Sigmoid colon (tissue), 7 donors: ENCODE measurements around the gene CECR2. TPM values are rescaled to one million over a fixed set of nuclear protein-coding genes. Genes with fewer than 3 reads are reported as not detected.

Experiments used
- DNase-seq: peaks from one replicate; pipeline ENCODE4 v3.0.0-alpha.2; 2019
- H3K27ac ChIP-seq, 4 donors: fragments of 200-600 bp; sonication (generic); one replicate each; pipeline ENCODE4 v1.5.1; 2016 to 2019; ENCODE audit warnings: mild to moderate bottlenecking in 1 of 4
- H3K27me3 ChIP-seq, 3 donors: fragments of 200-600 bp; sonication (generic); one replicate each; pipeline ENCODE4 v1.5.1; 2019; ENCODE audit warnings: mild to moderate bottlenecking in 1 of 3
- H3K36me3 ChIP-seq, 4 donors: fragments of 200-600 bp; sonication (generic); one replicate each; pipeline ENCODE4 v1.5.1; 2016 to 2019
- H3K4me1 ChIP-seq, 4 donors: fragments of 200-600 bp; sonication (generic); one replicate each; pipeline ENCODE4 v1.5.1; 2017 to 2019
- H3K4me3 ChIP-seq, 4 donors: fragments of 200-600 bp; sonication (generic); one replicate each; pipeline ENCODE4 v1.5.1; 2017 to 2019; ENCODE audit warnings: mild to moderate bottlenecking in 2 of 4, moderate library complexity in 1 of 4
- H3K9me3 ChIP-seq, 4 donors: fragments of 200-600 bp in 3 of 4; sonication (generic) in 3 of 4; one replicate each; pipeline versions ENCODE4 v1.5.1 to v1.6.1; 2013 to 2019
- CTCF ChIP-seq, 4 experiments: fragments of 450-650 bp in 3 of 4; fragments of 200-600 bp in 1 of 4; IDR thresholded peaks; one replicate each; pipeline ENCODE4 v1.5.1; 2016 to 2019; ENCODE audit warnings: antibody characterized with exemption in 4 of 4, mild to moderate bottlenecking in 3 of 4, moderate library complexity in 2 of 4
- EP300 ChIP-seq, 4 donors: sonication (generic); formaldehyde crosslinking; IDR thresholded peaks; one replicate each; pipeline ENCODE4 v1.6.1; 2017; ENCODE audit warnings: antibody characterized with exemption in 4 of 4
- POLR2A ChIP-seq, 2 donors: fragments of 450-650 bp; IDR thresholded peaks; one replicate each; pipeline ENCODE4 v1.6.1; 2016; ENCODE audit warnings: antibody characterized with exemption in 2 of 2, mild to moderate bottlenecking in 2 of 2, moderate library complexity in 2 of 2
- POLR2AphosphoS5 ChIP-seq, 4 donors: sonication (generic); formaldehyde crosslinking; IDR thresholded peaks; one replicate each; pipeline ENCODE4 v1.6.1; 2017; ENCODE audit warnings: antibody characterized with exemption in 4 of 4
- WGBS, 2 donors: extraction: QIAGEN DNeasy Blood & Tissue Kit; methylation state at CpG; one replicate each; pipeline ENCODE4 v1.1.7; 2013; 5-methylcytosine and 5-hydroxymethylcytosine counted together
- intact Hi-C: fragments of 100-400 bp; cut with DNase I; formaldehyde crosslinking; loops from one replicate; pipeline ENCODE4 v1.15.1; 2023
- polyA plus RNA-seq, 3 donors: library from polyadenylated mRNA; stranded (reverse); fragments of 200-250 nt; gene quantifications; one replicate each; pipeline ENCODE4 v1.2.3, GENCODE V29; 2013
- small RNA-seq, 3 donors: library from RNA; depleted of rRNA; stranded (forward); fragments of <200 nt; gene quantifications; one replicate each; pipeline ENCODE3, GENCODE V24; 2016
- total RNA-seq, 4 donors: library from RNA; depleted of rRNA; stranded (reverse); fragments of >200 nt; gene quantifications; one replicate each; pipeline ENCODE4 v1.1.0, GENCODE V29; 2016
- donor health status: healthy with polysubstance abuse.
- donor health status: Bipolar disorder and iron deficiency.
- donor health status: healthy.

Gene CECR2
- total and polyA plus RNA-seq, 7 donors = 0.39 to 2.8 (median 1.3) TPM; not detected in 1

DNA sequence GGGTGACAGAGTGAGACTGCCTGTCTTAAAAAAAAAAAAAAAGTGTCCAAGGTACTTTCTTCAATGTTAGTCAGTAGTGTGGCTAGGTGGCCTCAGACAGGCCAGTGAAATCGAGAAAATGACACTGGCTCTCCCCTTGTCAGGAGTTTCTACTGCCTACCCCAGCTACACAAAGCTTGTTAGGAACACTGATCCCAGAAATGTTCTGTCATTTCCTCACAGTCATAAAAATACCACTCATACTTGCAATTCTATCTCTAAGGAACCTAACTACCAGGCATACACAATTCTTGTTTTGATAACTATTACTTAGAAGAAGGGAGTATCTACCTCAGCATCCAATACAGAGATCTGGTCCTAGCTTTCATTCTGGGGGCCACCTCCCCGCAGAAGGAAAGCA is 228.0 kb downstream of the CECR2 start:
- no peak for DNase-seq
- no peaks in the 10 kb centered on the region for H3K9me3 ChIP-seq
- H3K27ac ChIP-seq = peak overlapping the region; percentile 31 to 70 (median 64)
- peaks cover 33 to 90% (median 56%) of the 10 kb centered on the region in 4 donors for H3K36me3 ChIP-seq
- intact Hi-C loops = no loop called here
- H3K4me3 ChIP-seq = no peak overlapping the region
- 91 to 96% methylated on average over 2 of the region's 2 CpGs for WGBS, 2 donors
- H3K4me1 ChIP-seq = peaks cover 0 to 59% (median 38%) of the 10 kb centered on the region in 4 donors
- TF ChIP-seq POLR2AphosphoS5 (IDR thresholded peaks at IDR 0.05) (no peak), EP300 (IDR thresholded peaks at IDR 0.05) (no peak), POLR2A (IDR thresholded peaks at IDR 0.05) (no peak)
- no peaks in the 10 kb centered on the region for H3K27me3 ChIP-seq

DNA sequence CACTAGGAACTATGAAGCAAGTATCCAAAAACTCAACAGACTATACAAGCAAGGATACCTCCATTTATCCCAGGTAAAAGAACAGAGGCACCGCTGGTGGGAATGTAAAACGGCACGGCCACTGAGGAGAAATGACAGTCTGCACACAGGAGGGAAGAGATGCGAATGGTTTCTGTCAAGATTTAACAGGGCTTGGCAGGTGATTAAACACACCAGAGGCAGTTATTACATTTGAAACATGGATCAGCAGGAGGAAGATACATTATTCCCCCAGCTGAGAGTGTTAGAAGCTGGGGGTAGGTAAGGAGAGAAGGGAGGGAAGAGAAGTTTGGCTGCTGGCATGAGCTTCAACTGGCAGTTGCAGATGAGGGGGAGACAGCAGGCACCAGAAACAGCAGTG is 229.1 kb downstream of the CECR2 start:
- TF ChIP-seq CTCF (IDR thresholded peaks at IDR 0.05) (no peak), POLR2AphosphoS5 (IDR thresholded peaks at IDR 0.05) (peak in 2 of 4 donors; percentile 34 to 52), POLR2A (IDR thresholded peaks at IDR 0.05) (no peak), EP300 (IDR thresholded peaks at IDR 0.05) (peak in 1 of 4 donors; percentile 20)
- no peak for DNase-seq
- no peaks in the 10 kb centered on the region for H3K27me3 ChIP-seq
- peaks cover 28 to 79% (median 47%) of the 10 kb centered on the region in 4 donors for H3K36me3 ChIP-seq
- no peak overlapping the region for H3K4me3 ChIP-seq
- intact Hi-C loops = no loop called here
- H3K9me3 ChIP-seq = no peaks in the 10 kb centered on the region
- peak overlapping the region in 3 of 4 donors; percentile 64 to 70 (median 65) for H3K27ac ChIP-seq
- peaks cover 0 to 55% (median 36%) of the 10 kb centered on the region in 4 donors for H3K4me1 ChIP-seq
- 97 to 98% methylated on average over 4 of the region's 4 CpGs for WGBS, 2 donors

DNA sequence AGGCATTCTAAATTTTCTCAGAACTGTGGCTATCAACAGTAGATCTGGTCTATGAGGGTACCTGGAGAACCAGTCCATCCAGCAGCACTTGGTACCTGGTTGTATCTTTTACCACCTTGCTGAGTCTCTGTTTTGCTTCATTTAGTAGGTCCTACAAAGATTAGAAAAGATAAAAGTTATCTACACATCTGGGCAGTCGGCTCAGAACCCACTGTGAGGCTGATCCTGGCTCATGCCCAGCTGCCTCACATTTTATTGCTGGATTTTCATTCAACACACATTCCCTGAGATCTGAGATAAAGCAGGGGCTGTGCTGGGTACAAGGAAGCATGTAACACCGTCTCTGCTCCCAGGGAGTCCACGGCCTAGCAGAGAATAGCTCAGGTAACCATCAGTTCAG is 231.8 kb downstream of the CECR2 start:
- no peak overlapping the region for H3K4me3 ChIP-seq
- peaks cover 11 to 52% (median 28%) of the 10 kb centered on the region in 4 donors for H3K36me3 ChIP-seq
- 49 to 65% methylated on average over 3 of the region's 3 CpGs for WGBS, 2 donors
- H3K27ac ChIP-seq = peak overlapping the region in 3 of 4 donors; percentile 2 to 70 (median 64)
- TF ChIP-seq CTCF (IDR thresholded peaks at IDR 0.05) (no peak), POLR2AphosphoS5 (IDR thresholded peaks at IDR 0.05) (peak in 2 of 4 donors; percentile 22 to 35)
- intact Hi-C loops = no loop called here
- peaks cover 0 to 47% (median 35%) of the 10 kb centered on the region in 4 donors for H3K4me1 ChIP-seq
- no peaks in the 10 kb centered on the region for H3K27me3 ChIP-seq
- no peak for DNase-seq
- no peaks in the 10 kb centered on the region for H3K9me3 ChIP-seq

- H3K4me3 ChIP-seq = no peak overlapping the region
- no peak for DNase-seq
- H3K36me3 ChIP-seq = peaks cover under 1 to 38% (median 7%) of the 10 kb centered on the region in 4 donors
- no peaks in the 10 kb centered on the region for H3K9me3 ChIP-seq
- H3K27me3 ChIP-seq = no peaks in the 10 kb centered on the region
- WGBS, 2 donors = 87% methylated on average over 4 of the region's 4 CpGs
- H3K4me1 ChIP-seq = peaks cover 0 to 44% (median 35%) of the 10 kb centered on the region in 4 donors
- H3K27ac ChIP-seq = peak overlapping the region in 1 of 4 donors; percentile 1
- intact Hi-C loops = no loop called here
- no peak for TF ChIP-seq POLR2A (IDR thresholded peaks at IDR 0.05)
- TF ChIP-seq EP300 (IDR thresholded peaks at IDR 0.05) = no peak
- TF ChIP-seq CTCF (IDR thresholded peaks at IDR 0.05) = no peak
- no peak for TF ChIP-seq POLR2AphosphoS5 (IDR thresholded peaks at IDR 0.05)
These were observed 234.4 kb downstream of the CECR2 start for GRCh38 chr22:17603668-17604067.

DNA sequence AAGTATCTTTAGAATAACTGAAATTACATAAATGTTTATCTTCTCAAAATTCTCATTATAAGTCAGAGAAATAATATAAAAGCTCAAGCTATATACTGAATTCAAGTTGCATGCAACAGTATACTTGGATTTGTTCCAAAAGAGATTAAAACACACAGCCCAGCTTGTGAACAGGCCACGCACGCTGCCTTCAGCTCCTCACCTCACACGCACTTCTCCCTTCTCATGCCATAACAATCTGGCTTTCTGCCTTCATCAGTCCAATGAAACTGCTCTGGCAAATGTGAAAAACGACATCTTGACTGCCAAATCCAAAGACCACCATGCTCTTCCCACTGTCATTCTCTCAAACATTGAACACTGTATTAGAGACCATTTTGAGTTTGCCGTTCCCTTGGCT is 237.2 kb downstream of the CECR2 start:
- intact Hi-C loops = loop anchor here (2.0 to 5.0 kb wide), 2 partner anchors 22 to 34 kb away; partner anchors contain the start of gene ATP6V1E1
- H3K4me1 ChIP-seq = peaks cover 0 to 24% (median 15%) of the 10 kb centered on the region in 4 donors
- TF ChIP-seq POLR2AphosphoS5 (IDR thresholded peaks at IDR 0.05) (peak; percentile 43 to 82 (median 62)), EP300 (IDR thresholded peaks at IDR 0.05) (peak in 3 of 4 donors; percentile 40 to 93 (median 41)), POLR2A (IDR thresholded peaks at IDR 0.05) (no peak), CTCF (IDR thresholded peaks at IDR 0.05) (no peak)
- H3K27me3 ChIP-seq = no peaks in the 10 kb centered on the region
- no peaks in the 10 kb centered on the region for H3K9me3 ChIP-seq
- peak overlapping the region; percentile 53 to 79 (median 68) for H3K27ac ChIP-seq
- peak; percentile 77 for DNase-seq
- H3K4me3 ChIP-seq = no peak overlapping the region
- peaks cover 4 to 28% (median 7%) of the 10 kb centered on the region in 4 donors for H3K36me3 ChIP-seq
- 76 to 84% methylated on average over 5 of the region's 5 CpGs for WGBS, 2 donors

Small RNA genes lying within 50 kb of the gene (small RNA-seq; reads per million reads assigned to genes)
- gene CECR9 = 0 reads per million in 3 donors
- gene RN7SL843P = 0 reads per million in 3 donors

Other genes starting within 250 kb of the CECR2 start
- gene TMEM121B, start 248.1 kb upstream of the CECR2 start, total RNA-seq = under 1 TPM in 3 of 4 donors, not detected in 1; 0.36 to 0.54 (median 0.49) TPM
- gene TMEM121B, start 248.1 kb upstream of the CECR2 start, polyA plus RNA-seq = under 1 TPM in 1 of 3 donors, not detected in 2; 0.17 TPM
- 10 to 100 TPM; 26.7 to 39.3 (median 34.4) TPM for gene HDHD5, start 210.2 kb upstream of the CECR2 start, total RNA-seq
- 10 to 100 TPM; 27.0 to 49.0 (median 33.5) TPM for gene HDHD5, start 210.2 kb upstream of the CECR2 start, polyA plus RNA-seq
- gene ADA2, start 150.0 kb upstream of the CECR2 start, total RNA-seq = 1 to 10 TPM; 2.8 to 8.3 (median 6.4) TPM
- gene ADA2, start 150.0 kb upstream of the CECR2 start, polyA plus RNA-seq = 10 to 100 TPM in 2 of 3 donors, 1 to 10 TPM in 1; 8.4 to 29.0 (median 12.3) TPM
- 1 to 10 TPM; 3.9 to 9.1 (median 6.4) TPM for gene SLC25A18, start 194.0 kb downstream of the CECR2 start, total RNA-seq
- gene SLC25A18, start 194.0 kb downstream of the CECR2 start, polyA plus RNA-seq = 1 to 10 TPM in 1 of 3 donors, under 1 TPM in 1, not detected in 1; 0.99 to 1.2 TPM